ENCODE data around the gene SAP25.

Gene SAP25

DNA sequence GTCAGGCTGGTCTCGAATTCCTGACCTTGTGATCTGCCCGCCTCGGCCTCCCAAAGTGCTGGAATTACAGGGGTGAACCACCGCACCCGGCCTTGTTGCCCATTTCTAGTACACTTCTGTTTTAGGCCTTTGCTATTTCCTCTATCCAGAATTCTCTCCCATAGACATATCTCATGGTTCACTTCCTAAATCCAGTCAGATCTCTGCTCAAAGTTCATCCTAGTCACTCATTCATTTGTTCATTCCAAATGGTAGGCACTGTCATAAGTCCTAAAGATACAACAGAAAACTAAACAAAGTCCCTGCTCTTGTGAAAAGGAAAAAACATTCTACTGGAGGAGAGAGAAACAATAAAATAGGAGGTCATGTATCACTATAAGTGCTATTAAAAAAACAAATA is 36.3 kb upstream of the SAP25 start:
- DNase-seq (ENCODE audit: insufficient read length, low spot score) (no peak), FAIRE-seq (no peak)
- TF ChIP-seq POLR2AphosphoS5 (IDR thresholded peaks at IDR 0.05; ENCODE audit: low read depth, low read length), result no peak
- no peak for TF ChIP-seq POU2F2 (IDR thresholded peaks at IDR 0.05; ENCODE audit: low read depth, low read length)
- no peak for TF ChIP-seq PAX5 (IDR thresholded peaks at IDR 0.05; ENCODE audit: insufficient read depth, low read length, severe bottlenecking)
- TF ChIP-seq TAF1 (IDR thresholded peaks at IDR 0.05; ENCODE audit: low read depth, low read length), result no peak
- no peak for TF ChIP-seq POLR2A (IDR thresholded peaks at IDR 0.05; ENCODE audit: low read depth, low read length)
- TF ChIP-seq SPI1 (IDR thresholded peaks at IDR 0.05; ENCODE audit: low read depth, low read length), result no peak

DNA sequence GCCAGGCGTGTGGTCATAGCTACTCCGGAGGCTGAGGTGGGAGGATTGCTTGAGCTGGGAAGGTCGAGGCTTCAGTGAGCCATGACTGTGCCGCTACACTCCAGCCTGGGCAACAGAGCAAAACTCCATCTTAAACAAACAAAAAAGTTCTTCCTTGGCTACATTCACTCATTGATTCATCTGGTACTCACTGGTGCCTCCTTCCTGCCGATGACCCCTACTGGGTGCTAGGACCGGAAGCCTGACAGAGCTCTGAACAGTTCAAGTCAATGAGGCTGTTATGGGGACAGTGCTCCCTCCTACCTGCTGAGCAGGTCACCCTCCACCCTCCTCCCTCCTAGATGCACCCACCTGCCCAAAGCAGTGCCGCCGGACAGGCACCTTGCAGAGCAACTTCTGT is 33.4 kb upstream of the SAP25 start:
- TF ChIP-seq PAX5 (IDR thresholded peaks at IDR 0.05; ENCODE audit: insufficient read depth, low read length, severe bottlenecking), result no peak
- no peak for TF ChIP-seq POLR2AphosphoS5 (IDR thresholded peaks at IDR 0.05; ENCODE audit: low read depth, low read length)
- TF ChIP-seq POU2F2 (IDR thresholded peaks at IDR 0.05; ENCODE audit: low read depth, low read length), result no peak
- no peak for TF ChIP-seq POLR2A (IDR thresholded peaks at IDR 0.05; ENCODE audit: low read depth, low read length)
- TF ChIP-seq TAF1 (IDR thresholded peaks at IDR 0.05; ENCODE audit: low read depth, low read length), result no peak
- TF ChIP-seq SPI1 (IDR thresholded peaks at IDR 0.05; ENCODE audit: low read depth, low read length), result no peak
- FAIRE-seq, result no peak
- DNase-seq (ENCODE audit: insufficient read length, low spot score), result no peak

DNA sequence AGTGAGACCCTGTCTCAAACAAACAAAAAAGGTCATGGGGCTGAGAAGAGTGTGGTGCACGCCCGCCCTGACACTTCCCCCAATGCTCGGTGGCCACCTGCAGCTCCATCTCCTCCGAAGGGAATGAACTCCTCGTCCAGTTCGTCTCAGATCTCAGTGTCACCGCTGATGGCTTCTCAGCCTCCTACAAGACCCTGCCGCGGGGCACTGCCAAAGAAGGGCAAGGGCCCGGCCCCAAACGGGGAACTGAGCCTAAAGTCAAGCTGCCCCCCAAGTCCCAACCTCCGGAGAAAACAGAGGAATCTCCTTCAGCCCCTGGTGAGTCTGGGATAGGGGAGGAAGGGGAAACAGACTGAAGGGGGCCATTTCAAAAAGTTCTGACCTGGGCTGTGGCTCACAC is 32.6 kb upstream of the SAP25 start:
- TF ChIP-seq PAX5 (IDR thresholded peaks at IDR 0.05; ENCODE audit: insufficient read depth, low read length, severe bottlenecking), result no peak
- TF ChIP-seq TAF1 (IDR thresholded peaks at IDR 0.05; ENCODE audit: low read depth, low read length), result no peak
- no peak for TF ChIP-seq POLR2AphosphoS5 (IDR thresholded peaks at IDR 0.05; ENCODE audit: low read depth, low read length)
- no peak for TF ChIP-seq SPI1 (IDR thresholded peaks at IDR 0.05; ENCODE audit: low read depth, low read length)
- no peak for TF ChIP-seq POLR2A (IDR thresholded peaks at IDR 0.05; ENCODE audit: low read depth, low read length)
- no peak for TF ChIP-seq POU2F2 (IDR thresholded peaks at IDR 0.05; ENCODE audit: low read depth, low read length)
- no peak for DNase-seq (ENCODE audit: insufficient read length, low spot score)
- FAIRE-seq, result no peak

GRCh38 chr7:100604976-100605911 is 31.5 kb upstream of the SAP25 start:
- FAIRE-seq, result no peak
- no peak for DNase-seq (ENCODE audit: insufficient read length, low spot score)
- TF ChIP-seq POLR2AphosphoS5 (IDR thresholded peaks at IDR 0.05; ENCODE audit: low read depth, low read length) (no peak), POLR2A (IDR thresholded peaks at IDR 0.05; ENCODE audit: low read depth, low read length) (no peak)

GRCh38 chr7:100604028-100604975 is 30.6 kb upstream of the SAP25 start:
- no peak for TF ChIP-seq PAX5 (IDR thresholded peaks at IDR 0.05; ENCODE audit: insufficient read depth, low read length, severe bottlenecking)
- TF ChIP-seq POLR2AphosphoS5 (IDR thresholded peaks at IDR 0.05; ENCODE audit: low read depth, low read length), result no peak
- no peak for TF ChIP-seq POLR2A (IDR thresholded peaks at IDR 0.05; ENCODE audit: low read depth, low read length)
- no peak for TF ChIP-seq TAF1 (IDR thresholded peaks at IDR 0.05; ENCODE audit: low read depth, low read length)
- no peak for TF ChIP-seq POU2F2 (IDR thresholded peaks at IDR 0.05; ENCODE audit: low read depth, low read length)
- TF ChIP-seq SPI1 (IDR thresholded peaks at IDR 0.05; ENCODE audit: low read depth, low read length), result peak; percentile 42
- FAIRE-seq, result peak; percentile 55
- peak; percentile 93 for DNase-seq (ENCODE audit: insufficient read length, low spot score)

DNA sequence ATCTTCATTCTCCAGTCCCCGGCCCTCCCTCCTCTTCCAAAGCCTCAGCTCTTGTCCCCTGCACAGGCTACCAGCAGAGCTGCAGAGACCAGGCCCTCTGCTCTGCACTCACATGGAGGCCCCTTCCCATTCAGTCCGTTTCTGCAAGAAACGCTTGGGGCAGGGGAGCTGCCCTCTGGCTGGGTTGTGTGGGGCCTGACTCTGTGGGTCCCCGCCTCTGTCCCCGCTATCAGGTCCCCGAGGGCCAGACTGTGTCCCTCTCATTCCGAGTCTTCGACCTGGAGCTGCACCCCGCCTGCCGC is 30.0 kb upstream of the SAP25 start:
- FAIRE-seq (no peak), DNase-seq (ENCODE audit: insufficient read length, low spot score) (no peak)

GRCh38 chr7:100602889-100603725 is 29.4 kb upstream of the SAP25 start:
- DNase-seq (ENCODE audit: insufficient read length, low spot score) (no peak), FAIRE-seq (no peak)
- TF ChIP-seq PAX5 (IDR thresholded peaks at IDR 0.05; ENCODE audit: insufficient read depth, low read length, severe bottlenecking) (no peak), POU2F2 (IDR thresholded peaks at IDR 0.05; ENCODE audit: low read depth, low read length) (no peak), POLR2AphosphoS5 (IDR thresholded peaks at IDR 0.05; ENCODE audit: low read depth, low read length) (no peak), TAF1 (IDR thresholded peaks at IDR 0.05; ENCODE audit: low read depth, low read length) (no peak), SPI1 (IDR thresholded peaks at IDR 0.05; ENCODE audit: low read depth, low read length) (no peak), POLR2A (IDR thresholded peaks at IDR 0.05; ENCODE audit: low read depth, low read length) (no peak)

More for the DNA sequence above, 30.0 kb upstream of the SAP25 start:
- no peak for TF ChIP-seq POU2F2 (IDR thresholded peaks at IDR 0.05; ENCODE audit: low read depth, low read length)
- no peak for TF ChIP-seq SPI1 (IDR thresholded peaks at IDR 0.05; ENCODE audit: low read depth, low read length)
- no peak for TF ChIP-seq POLR2AphosphoS5 (IDR thresholded peaks at IDR 0.05; ENCODE audit: low read depth, low read length)
- TF ChIP-seq POLR2A (IDR thresholded peaks at IDR 0.05; ENCODE audit: low read depth, low read length), result no peak
- no peak for TF ChIP-seq TAF1 (IDR thresholded peaks at IDR 0.05; ENCODE audit: low read depth, low read length)
- no peak for TF ChIP-seq PAX5 (IDR thresholded peaks at IDR 0.05; ENCODE audit: insufficient read depth, low read length, severe bottlenecking)

DNA sequence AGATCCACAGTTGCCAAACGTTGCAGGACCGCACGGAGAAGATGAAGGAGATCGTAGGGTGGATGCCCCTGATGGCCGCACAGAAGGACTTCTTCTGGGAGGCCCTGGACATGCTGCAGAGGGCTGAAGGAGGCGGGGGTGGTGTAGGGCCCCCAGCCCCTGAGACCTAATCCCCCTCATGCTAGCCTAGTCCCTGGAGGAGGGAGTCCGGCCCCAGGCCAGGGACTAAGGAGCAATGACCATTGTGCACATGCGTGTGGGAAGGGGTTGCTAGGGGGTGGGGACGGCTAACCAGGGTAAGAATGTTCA is 27.0 kb upstream of the SAP25 start:
- TF ChIP-seq POLR2AphosphoS5 (IDR thresholded peaks at IDR 0.05; ENCODE audit: low read depth, low read length) (no peak), POU2F2 (IDR thresholded peaks at IDR 0.05; ENCODE audit: low read depth, low read length) (no peak)
- FAIRE-seq (no peak), DNase-seq (ENCODE audit: insufficient read length, low spot score) (no peak)
